ENCODE data around the gene RFX7.

RFX7 gene

GRCh38 chr15:56102441-56102840 is 141.2 kb downstream of the RFX7 start:
- no peak for DNase-seq

- DNase-seq = no peak
Measured at GRCh38 chr15:56099311-56099710, 144.4 kb downstream of the RFX7 start.

- DNase-seq = no peak
Measured at GRCh38 chr15:56098195-56098863, 145.3 kb downstream of the RFX7 start.

- DNase-seq = no peak
Measured at GRCh38 chr15:56095406-56095805, 148.3 kb downstream of the RFX7 start.

GRCh38 chr15:56094171-56094570 is 149.5 kb downstream of the RFX7 start:
- DNase-seq = no peak

GRCh38 chr15:56088389-56088788 is 155.3 kb downstream of the RFX7 start:
- no peak for DNase-seq

GRCh38 chr15:56086566-56086965 is 157.1 kb downstream of the RFX7 start:
- no peak for DNase-seq

GRCh38 chr15:56082263-56082761 is 161.4 kb downstream of the RFX7 start:
- DNase-seq = no peak

- no peak for DNase-seq
Measured at GRCh38 chr15:56077081-56077480, 166.6 kb downstream of the RFX7 start.

GRCh38 chr15:56076640-56077039 is 167.0 kb downstream of the RFX7 start:
- no peak for DNase-seq

- no peak for DNase-seq
Measured at GRCh38 chr15:56074481-56075265, 169.0 kb downstream of the RFX7 start.

- DNase-seq = no peak
Measured at GRCh38 chr15:56064152-56064551, 179.5 kb downstream of the RFX7 start.

GRCh38 chr15:56059716-56060115 is 184.0 kb downstream of the RFX7 start:
- no peak for DNase-seq

- DNase-seq = no peak
Measured at GRCh38 chr15:56058986-56059385, 184.7 kb downstream of the RFX7 start.

GRCh38 chr15:56056626-56057025 is 187.1 kb downstream of the RFX7 start:
- DNase-seq = no peak

GRCh38 chr15:56053046-56053400 is 190.7 kb downstream of the RFX7 start:
- no peak for DNase-seq

GRCh38 chr15:56052395-56053045 is 191.2 kb downstream of the RFX7 start:
- peak; percentile 31 for DNase-seq

- DNase-seq = no peak
Measured at GRCh38 chr15:56051676-56052075, 192.0 kb downstream of the RFX7 start.

GRCh38 chr15:56049577-56049976 is 194.1 kb downstream of the RFX7 start:
- DNase-seq = no peak

- DNase-seq = no peak
Measured at GRCh38 chr15:56047354-56047753, 196.3 kb downstream of the RFX7 start.

- no peak for DNase-seq
Measured at GRCh38 chr15:56045068-56045748, 198.5 kb downstream of the RFX7 start.

GRCh38 chr15:56042982-56043980 is 200.4 kb downstream of the RFX7 start:
- DNase-seq = no peak
